NCI-H82 (cell line): Measurements from ENCODE around the gene OPRD1.
A peak's percentile ranks its signal among the peaks of the same experiment; 100 is the strongest.
"Not testable (repeated sequence)": the region's sequence is repeated elsewhere in the genome, so short reads cannot be mapped to it uniquely, and the experiment has no call there.

Source experiments
- DNase-seq: peaks from one replicate; lab custom pipeline; 2025; lab: John Stamatoyannopoulos, UW

Gene OPRD1

GRCh38 chr1:28811766-28812668 lies at the start of gene OPRD1:
OPRD1 (plus strand) TSS chr1:28812170; CDS start chr1:28812384, 214 bp downstream.
- peak; percentile 56 for DNase-seq

GRCh38 chr1:28766532-28767183 lies 45.3 kb upstream of the OPRD1 start:
- DNase-seq, result no peak

DNA sequence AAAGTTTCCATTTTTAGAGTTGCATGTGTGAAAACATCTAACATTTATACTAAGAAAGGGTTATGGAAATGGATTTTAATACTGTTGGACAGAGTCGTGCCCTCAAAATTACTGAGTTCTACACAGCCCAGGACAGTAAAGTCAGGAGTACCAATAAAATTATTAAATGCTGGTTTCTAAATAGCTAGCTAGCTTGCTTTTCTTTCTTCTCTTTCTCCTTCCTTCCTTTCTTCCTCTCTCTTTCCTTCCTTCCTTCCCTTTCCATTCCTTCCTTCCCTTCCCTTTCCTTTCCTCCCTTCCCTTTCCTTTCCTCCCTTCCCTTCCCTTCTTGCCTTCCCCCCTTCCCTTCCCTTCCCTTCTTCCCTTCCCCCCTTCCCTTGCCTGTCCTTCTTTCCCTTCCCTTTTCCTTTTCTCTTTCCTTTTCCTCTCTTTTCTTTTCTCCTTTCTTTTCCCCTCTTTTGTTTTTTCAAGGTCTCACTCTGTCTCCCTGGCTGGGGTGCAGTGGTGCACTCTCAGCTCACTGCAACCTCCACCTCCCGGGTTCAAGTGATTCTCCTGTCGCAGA lies 41.3 kb upstream of the OPRD1 start:
- no peak for DNase-seq

GRCh38 chr1:28771921-28772320 lies 40.0 kb upstream of the OPRD1 start:
- not testable (repeated sequence) for DNase-seq

- DNase-seq, result no peak
Observed at GRCh38 chr1:28773105-28773504, 38.9 kb upstream of the OPRD1 start.

- peak; percentile 57 for DNase-seq
Observed at GRCh38 chr1:28775121-28775942, 36.6 kb upstream of the OPRD1 start.

DNA sequence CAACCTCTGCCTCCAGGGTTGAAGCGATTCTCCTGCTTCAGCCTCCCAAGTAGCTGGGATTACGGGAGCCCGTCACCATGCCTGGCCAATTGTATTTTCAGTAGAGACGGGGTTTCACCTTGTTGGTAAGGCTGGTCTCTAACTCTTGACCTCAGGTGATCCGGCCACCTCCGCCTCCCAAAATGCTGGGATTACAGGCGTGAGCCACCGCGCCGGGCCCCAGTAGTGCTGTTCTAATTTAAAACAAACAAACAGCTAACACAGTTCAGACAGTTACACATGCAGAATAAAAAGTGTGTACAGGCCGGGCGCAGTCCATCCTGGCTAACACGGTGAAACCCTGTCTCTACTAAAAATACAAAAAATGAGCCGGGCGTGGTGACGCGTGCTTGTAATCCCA lies 35.6 kb upstream of the OPRD1 start:
- DNase-seq, result no peak

DNA sequence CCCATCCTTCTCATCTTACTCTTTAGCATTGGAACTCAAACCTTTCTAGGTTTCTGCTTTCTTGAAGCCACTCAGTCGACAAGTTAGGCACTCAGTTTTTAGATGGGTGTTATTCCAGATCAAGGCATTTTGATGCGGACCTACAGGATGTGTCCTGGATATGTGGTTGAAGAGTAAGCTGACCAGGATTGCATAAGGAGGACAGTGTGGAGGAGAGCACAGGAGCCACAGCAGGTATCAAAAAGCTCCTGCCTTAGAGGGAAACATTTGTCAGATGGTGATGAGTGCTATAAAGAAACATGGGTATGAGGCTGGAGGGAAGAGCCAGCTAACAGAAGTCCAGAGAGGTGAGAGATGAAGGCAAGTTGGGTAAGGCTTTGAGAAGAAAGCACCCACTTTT lies 33.9 kb upstream of the OPRD1 start:
- DNase-seq, result no peak

DNA sequence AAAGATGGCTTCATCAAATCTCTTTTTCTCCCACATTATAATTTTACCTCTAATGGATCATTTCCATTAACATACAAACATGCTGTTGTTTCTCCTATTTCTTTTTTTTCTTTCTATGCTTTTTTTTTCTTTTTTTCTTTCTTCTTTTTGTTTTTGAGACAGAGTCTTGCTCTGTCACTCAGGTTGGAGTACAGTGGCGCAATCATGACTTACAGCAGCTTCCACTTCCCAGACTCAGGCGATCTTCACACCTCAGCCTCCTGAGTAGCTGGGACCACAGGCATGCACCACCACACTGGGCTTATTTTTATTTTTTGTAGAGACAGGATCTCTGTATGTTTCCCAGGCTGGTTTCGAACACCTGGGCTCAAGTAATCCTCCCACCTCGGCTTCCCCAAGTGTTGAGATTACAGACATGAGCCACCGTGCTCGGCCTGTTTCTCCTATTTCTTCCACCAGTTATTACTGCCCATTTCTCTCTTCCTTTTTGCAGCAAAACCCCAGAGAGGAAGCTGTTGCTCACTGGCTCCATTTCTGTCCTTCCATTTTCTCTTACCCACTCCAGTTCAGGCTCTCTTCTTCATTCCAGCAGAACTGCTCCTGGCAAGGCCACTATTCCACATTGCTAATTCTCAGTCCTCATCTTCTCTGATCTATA lies 32.1 kb upstream of the OPRD1 start:
- no peak for DNase-seq

GRCh38 chr1:28781305-28781704 lies 30.7 kb upstream of the OPRD1 start:
- DNase-seq, result no peak

GRCh38 chr1:28782011-28782410 lies 30.0 kb upstream of the OPRD1 start:
- DNase-seq, result no peak

DNA sequence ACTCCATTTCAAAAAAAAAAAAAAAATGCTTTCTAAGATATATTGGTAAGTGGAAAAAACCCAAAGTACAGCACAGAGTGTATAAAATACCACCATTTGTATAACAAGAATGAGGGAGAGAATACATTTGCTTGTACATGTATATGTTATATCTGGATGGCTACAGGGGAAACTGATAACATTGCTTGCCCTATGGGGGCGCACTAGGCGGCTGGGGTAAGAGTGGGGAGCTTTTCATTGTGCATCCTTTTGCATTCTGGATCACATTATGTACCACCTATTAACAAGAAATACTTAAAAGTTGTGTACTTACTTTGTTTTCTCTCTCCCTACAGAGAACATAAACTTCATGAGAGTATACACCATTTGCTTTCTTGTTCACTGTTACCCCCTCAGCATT lies 28.6 kb upstream of the OPRD1 start:
- DNase-seq, result no peak

GRCh38 chr1:28789412-28789811 lies 22.6 kb upstream of the OPRD1 start:
- no peak for DNase-seq

DNA sequence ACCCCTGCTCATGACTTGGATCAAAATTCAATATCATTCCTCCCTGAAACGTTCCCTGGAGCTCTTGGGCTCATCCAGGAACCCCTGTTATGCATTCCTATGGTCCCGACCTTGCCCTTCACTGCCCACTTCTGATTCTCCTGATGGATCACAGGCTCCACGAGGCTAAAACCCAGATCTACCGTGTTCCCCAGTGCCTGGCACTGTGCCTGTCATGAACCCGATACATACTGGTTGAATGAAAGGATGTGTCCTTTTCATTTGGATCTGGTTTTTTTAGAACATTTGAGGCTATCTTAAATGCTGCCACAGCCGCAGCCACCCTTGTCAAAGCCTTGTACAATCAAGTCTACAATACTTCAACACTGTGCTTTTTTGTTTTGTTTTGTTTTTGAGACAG lies 22.2 kb upstream of the OPRD1 start:
- DNase-seq, result no peak

- DNase-seq, result no peak
Observed at GRCh38 chr1:28790377-28791035, 21.5 kb upstream of the OPRD1 start.

DNA sequence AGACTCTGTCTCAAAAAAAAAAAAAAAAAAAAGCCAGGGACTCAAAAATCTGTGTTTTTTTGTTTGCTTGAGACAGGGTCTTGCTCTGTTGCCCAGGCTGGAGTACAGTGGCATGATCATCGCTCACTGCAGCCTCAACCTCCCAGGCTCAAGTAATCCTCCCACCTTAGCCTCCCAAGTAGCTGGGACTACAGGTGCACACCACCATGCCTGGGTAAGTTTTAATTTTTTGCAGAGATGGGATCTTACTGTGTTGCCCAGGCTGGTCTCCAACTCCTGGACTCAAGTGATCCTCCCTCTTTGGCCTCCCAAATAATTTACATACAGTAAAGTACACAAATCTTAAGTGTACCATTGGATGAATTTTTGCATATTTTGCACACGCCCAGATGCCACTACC lies 20.0 kb upstream of the OPRD1 start:
- DNase-seq, result not testable (repeated sequence)

- DNase-seq, result no peak
Observed at GRCh38 chr1:28792644-28793121, 19.3 kb upstream of the OPRD1 start.

- not testable (repeated sequence) for DNase-seq
Observed at GRCh38 chr1:28794582-28794981, 17.4 kb upstream of the OPRD1 start.

- peak; percentile 56 for DNase-seq
Observed at GRCh38 chr1:28796352-28797211, 15.4 kb upstream of the OPRD1 start.

DNA sequence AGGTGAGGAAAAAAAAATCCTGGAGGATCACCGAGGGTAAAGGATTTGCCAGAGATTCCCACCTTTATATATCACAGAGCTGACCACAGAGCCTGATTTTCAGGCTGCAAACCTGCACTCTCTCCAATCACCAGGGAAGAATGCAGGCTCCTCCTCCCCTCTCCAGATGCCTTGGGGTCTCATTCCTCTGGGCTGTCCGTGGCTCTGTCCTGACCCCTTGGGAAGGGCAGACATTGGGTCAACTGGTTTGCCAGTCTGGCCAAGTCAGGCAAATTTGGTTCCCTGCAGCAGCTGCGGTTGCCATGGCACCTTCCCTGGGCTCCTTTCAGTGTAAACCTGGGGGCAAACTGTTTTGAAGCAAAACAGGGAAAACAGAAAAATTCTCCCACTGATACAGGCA lies 11.6 kb upstream of the OPRD1 start:
- no peak for DNase-seq
